H1 (cell line): ENCODE results near the gene JAKMIP2. TPM values are rescaled to one million over a fixed set of nuclear protein-coding genes. Genes with fewer than 3 reads are reported as not detected.

Experiments
- CTCF ChIA-PET: fragments of 300-600 bp; sonication (Branson Sonifier 250); formaldehyde crosslinking; loops from one replicate; lab custom pipeline; 2021; ENCODE audit not compliant: partially characterized antibody; lab: Charles Lee
- POLR2A ChIA-PET: fragments of 300-600 bp; sonication (Branson Sonifier 250); formaldehyde crosslinking; loops from one replicate; lab custom pipeline; 2021; ENCODE audit warnings: inconsistent platforms; ENCODE audit not compliant: partially characterized antibody; lab: Charles Lee
- DNase-seq, 2 experiments: peaks; one replicate each; pipeline versions ENCODE4 v3.0.0 to v3.0.0-alpha.2; 2010 to 2022; ENCODE audit warnings: low spot score in 2 of 2, low read depth in 1 of 2, mixed read lengths in 1 of 2
- FAIRE-seq: peaks from 2 replicates; lab custom pipeline; 2011; peaks lifted over from hg19 to GRCh38; lab: Jason Lieb, UNC
- H2AFZ ChIP-seq: 2 replicates; pipeline ENCODE4 v1.8.1; 2012; ENCODE audit warnings: low read length, inconsistent platforms
- H2AK5ac ChIP-seq: 2 replicates; pipeline ENCODE4 v1.6.1; 2013; ENCODE audit warnings: low read depth, low read length
- H2BK120ac ChIP-seq: replicated peaks from 2 replicates; pipeline ENCODE3; 2013; ENCODE audit warnings: low read depth, low read length, inconsistent platforms
- H2BK12ac ChIP-seq: 2 replicates; pipeline ENCODE4 v1.6.1; 2013; ENCODE audit warnings: low read depth, low read length
- H2BK15ac ChIP-seq: 2 replicates; pipeline ENCODE4 v1.6.1; 2013; ENCODE audit warnings: low read length
- H2BK20ac ChIP-seq: 2 replicates; pipeline ENCODE4 v1.6.1; 2013; ENCODE audit warnings: low read length
- H2BK5ac ChIP-seq: 2 replicates; pipeline ENCODE4 v1.6.1; 2013; ENCODE audit warnings: low read depth, low read length
- H3K14ac ChIP-seq: 2 replicates; pipeline ENCODE4 v1.6.1; 2013; ENCODE audit warnings: inconsistent platforms; ENCODE audit not compliant: insufficient read length
- H3K18ac ChIP-seq: 2 replicates; pipeline ENCODE4 v1.6.1; 2013; ENCODE audit warnings: low read length; ENCODE audit errors: extremely low read depth
- H3K23ac ChIP-seq: 2 replicates; pipeline ENCODE4 v1.6.1; 2013; ENCODE audit warnings: inconsistent platforms; ENCODE audit not compliant: insufficient read length
- H3K23me2 ChIP-seq: 2 replicates; pipeline ENCODE4 v1.6.1; 2013; ENCODE audit warnings: low read depth, low read length
- H3K27ac ChIP-seq: 2 replicates; pipeline ENCODE4 v1.6.1; 2011; ENCODE audit warnings: low read depth, low read length, inconsistent platforms
- H3K27me3 ChIP-seq, 4 experiments: replicated peaks in 1 of 4; 1 replicate in 1 of 4; 2 replicates in 3 of 4; pipeline versions ENCODE4 v1.6.1 to v1.8.1; 2011 to 2013; ENCODE audit warnings: low read length in 3 of 4, mild to moderate bottlenecking in 3 of 4, inconsistent platforms in 2 of 4, mixed read lengths in 2 of 4, moderate library complexity in 1 of 4; ENCODE audit not compliant: control insufficient read depth in 3 of 4, insufficient read depth in 3 of 4; ENCODE audit errors: extremely low read depth in 1 of 4
- H3K36me3 ChIP-seq, 4 experiments: 2 replicates each; pipeline versions ENCODE4 v1.6.1 to v1.8.1; 2011 to 2013; ENCODE audit warnings: mild to moderate bottlenecking in 4 of 4, low read length in 3 of 4, moderate library complexity in 2 of 4, control low read depth in 1 of 4, inconsistent platforms in 1 of 4; ENCODE audit not compliant: insufficient read depth in 4 of 4, control insufficient read depth in 2 of 4
- H3K4ac ChIP-seq: replicated peaks from 2 replicates; pipeline ENCODE3; 2013; ENCODE audit warnings: low read length, low read depth, mixed read lengths, inconsistent platforms; ENCODE audit not compliant: insufficient read length
- H3K4me1 ChIP-seq, 4 experiments: replicated peaks in 1 of 4; 1 replicate in 1 of 4; 2 replicates in 3 of 4; pipeline versions ENCODE4 v1.6.1 to v1.8.1; 2011 to 2013; ENCODE audit warnings: low read length in 3 of 4, inconsistent platforms in 2 of 4, mixed read lengths in 1 of 4; ENCODE audit not compliant: insufficient read depth in 4 of 4, control insufficient read depth in 3 of 4
- H3K4me2 ChIP-seq, 2 experiments: 2 replicates each; pipeline versions ENCODE4 v1.6.1 to v1.8.1; 2011 to 2013; ENCODE audit warnings: low read depth in 2 of 2, low read length in 2 of 2, control low read depth in 1 of 2, inconsistent platforms in 1 of 2, mild to moderate bottlenecking in 1 of 2; ENCODE audit not compliant: insufficient read depth in 1 of 2
- H3K4me3 ChIP-seq, 4 experiments: fragments of 200-600, 300-600 bp in 1 of 4; sonication (generic), shearing (Covaris generic), sonication (Bioruptor Twin) in 1 of 4; 2 replicates each; pipeline versions ENCODE4 v1.5.1 to v1.8.1; 2011 to 2016; ENCODE audit warnings: low read length in 4 of 4, low read depth in 3 of 4, control low read depth in 2 of 4, inconsistent platforms in 2 of 4, mild to moderate bottlenecking in 2 of 4, mixed read lengths in 1 of 4, moderate library complexity in 1 of 4; ENCODE audit not compliant: insufficient read depth in 2 of 4; ENCODE audit errors: extremely low read depth in 1 of 4
- H3K56ac ChIP-seq: replicated peaks from 2 replicates; pipeline ENCODE3; 2013; ENCODE audit warnings: low read depth, mild to moderate bottlenecking, mixed read lengths, low read length, inconsistent platforms; ENCODE audit not compliant: insufficient read length
- H3K79me1 ChIP-seq: 2 replicates; pipeline ENCODE4 v1.6.1; 2013; ENCODE audit warnings: low read depth, low read length, control low read depth
- H3K79me2 ChIP-seq, 2 experiments: 2 replicates each; pipeline versions ENCODE4 v1.6.1 to v1.8.1; 2012 to 2013; ENCODE audit warnings: low read length in 2 of 2, mild to moderate bottlenecking in 2 of 2, inconsistent platforms in 1 of 2; ENCODE audit not compliant: insufficient read depth in 2 of 2, control insufficient read depth in 1 of 2
- H3K9ac ChIP-seq, 4 experiments: replicated peaks in 1 of 4; 1 replicate in 1 of 4; 2 replicates in 3 of 4; pipeline versions ENCODE4 v1.6.1 to v1.8.1; 2011 to 2013; ENCODE audit warnings: low read depth in 3 of 4, low read length in 3 of 4, control low read depth in 2 of 4, mild to moderate bottlenecking in 2 of 4, moderate library complexity in 2 of 4, inconsistent platforms in 1 of 4; ENCODE audit errors: extremely low read depth in 1 of 4
- H3K9me3 ChIP-seq, 2 experiments: 2 replicates each; pipeline versions ENCODE4 v1.6.1 to v1.8.1; 2012 to 2013; ENCODE audit warnings: mild to moderate bottlenecking in 2 of 2, moderate library complexity in 2 of 2, control low read depth in 1 of 2, inconsistent platforms in 1 of 2, low read depth in 1 of 2, low read length in 1 of 2, mixed read lengths in 1 of 2; ENCODE audit not compliant: insufficient read depth in 2 of 2
- H4K20me1 ChIP-seq, 2 experiments: replicated peaks in 1 of 2; 2 replicates each; pipeline versions ENCODE3 to v1.8.1; 2011 to 2013; ENCODE audit warnings: inconsistent platforms in 2 of 2, low read length in 2 of 2, mild to moderate bottlenecking in 1 of 2; ENCODE audit not compliant: insufficient read depth in 2 of 2, control insufficient read depth in 1 of 2
- H4K5ac ChIP-seq: 2 replicates; pipeline ENCODE4 v1.6.1; 2013; ENCODE audit warnings: low read length, low read depth, mixed read lengths, inconsistent platforms; ENCODE audit not compliant: insufficient read length
- H4K8ac ChIP-seq: 2 replicates; pipeline ENCODE4 v1.8.0; 2013; ENCODE audit warnings: mild to moderate bottlenecking, moderate library complexity, low read length, inconsistent platforms; ENCODE audit not compliant: insufficient read depth; ENCODE audit errors: extremely low read depth
- H4K91ac ChIP-seq: replicated peaks from 2 replicates; pipeline ENCODE3; 2013; ENCODE audit warnings: low read length, mixed read lengths, inconsistent platforms; ENCODE audit not compliant: insufficient read length
- ATF2 ChIP-seq: IDR thresholded peaks from 2 replicates; pipeline ENCODE4 v1.6.1; 2012; ENCODE audit warnings: low read length, inconsistent platforms
- CBX8 ChIP-seq: fragments of 300-800, 300-1000 bp; sonication (generic); IDR thresholded peaks from 2 replicates; pipeline ENCODE4 v1.7.1; 2016; ENCODE audit warnings: low read depth, low read length, borderline replicate concordance
- EGR1 ChIP-seq: IDR thresholded peaks from 2 replicates; pipeline ENCODE4 v1.6.1; 2011; ENCODE audit warnings: low read depth, low read length, borderline replicate concordance
- RFX5 ChIP-seq: IDR thresholded peaks from 2 replicates; pipeline ENCODE4 v1.6.1; 2011; ENCODE audit warnings: low read depth, low read length, improper control_type of control experiment, borderline replicate concordance
- RNF2 ChIP-seq: fragments of 200-900, 300-1000 bp; sonication (generic); IDR thresholded peaks from 2 replicates; pipeline ENCODE4 v1.7.1; 2016; ENCODE audit warnings: borderline replicate concordance, low read depth, mild to moderate bottlenecking, antibody characterized with exemption, low read length; ENCODE audit not compliant: poor library complexity, severe bottlenecking; ENCODE audit errors: missing control alignments
- SIRT6 ChIP-seq: IDR thresholded peaks from one replicate; pipeline ENCODE4 v1.7.1; 2012; ENCODE audit warnings: low read length, inconsistent platforms
- WGBS, 2 experiments: shearing (Covaris generic) in 1 of 2; methylation state at CpG; one replicate each; pipeline versions ENCODE4 v1.1.6 to v1.1.7; 2013 to 2015; ENCODE audit warnings: low lambda C conversion rate in 2 of 2, mixed read lengths in 2 of 2, inconsistent platforms in 1 of 2, low coverage in 1 of 2, missing lambda C conversion rate in 1 of 2; ENCODE audit not compliant: insufficient replicate concordance in 2 of 2, insufficient coverage in 1 of 2, insufficient read length in 1 of 2; ENCODE audit errors: extremely low coverage in 1 of 2, missing lambda C conversion rate in 1 of 2; 5-methylcytosine and 5-hydroxymethylcytosine counted together
- polyA plus RNA-seq, 7 experiments: library from polyadenylated mRNA; depleted of rRNA in 3 of 7; stranded (reverse) in 5 of 7; unstranded in 2 of 7; fragments of >200 nt in 5 of 7; fragments of 200-250 nt in 2 of 7; gene quantifications; 1 replicate in 5 of 7; 2 replicates in 1 of 7; 4 replicates in 1 of 7; pipeline versions ENCODE4 v1.2.1 to v1.2.3, GENCODE V29; 2011 to 2013; ENCODE audit warnings: missing spikeins in 2 of 7, mixed read lengths in 2 of 7
- total RNA-seq: library from RNA; stranded (reverse); fragmentation: NEBNext Ultra II Directional; extraction: Animal tissue kit (Norgen Biotek cat#: 25700); gene quantifications from 2 replicates; pipeline ENCODE4 v1.2.1, GENCODE V29; 2021

The JAKMIP2 gene
- total and polyA plus RNA-seq, 2 of the 8 experiments (the other 6 are each of a cell fraction or from before 2014, with no cell fraction given): 2.4 to 13.6 TPM

- no peak overlapping the region for H4K91ac ChIP-seq
- no peak overlapping the region for H2AFZ ChIP-seq
- no peak overlapping the region for H3K27ac ChIP-seq
- H3K23me2 ChIP-seq: peaks cover 5% of the 10 kb centered on the region; the same call in 1 of the 2 replicates
- no peak overlapping the region for H2BK15ac ChIP-seq
- no peak overlapping the region for H3K56ac ChIP-seq
- H3K23ac ChIP-seq: no peak overlapping the region
- no peak overlapping the region for H4K8ac ChIP-seq
- WGBS, 2 experiments: 67% methylated on average over 1 of the region's 1 CpG; no CpG with 5 or more reads in 1 of the 2 experiments
- peaks cover 0 to 8% (median 0%) of the 10 kb centered on the region in 4 experiments; a peak in 2 of 8 replicates for H3K36me3 ChIP-seq
- peaks cover 0 to 2% (median 0%) of the 10 kb centered on the region in 4 experiments; a peak in 1 of 7 replicates for H3K27me3 ChIP-seq
- no peak overlapping the region for H2BK12ac ChIP-seq
- CTCF ChIA-PET: interaction anchor here (2.5 kb wide), 1 partner anchor 43 kb away, joined by 6 read pairs; no protein-coding TSS in a partner anchor
- H3K79me2 ChIP-seq: peaks cover 0 to 68% of the 10 kb centered on the region in 2 experiments; a peak in 3 of 4 replicates
- DNase-seq: no peak
- no peaks in the 10 kb centered on the region for H3K79me1 ChIP-seq
- no peaks in the 10 kb centered on the region for H4K20me1 ChIP-seq
- no peak for FAIRE-seq
- no peak overlapping the region for H4K5ac ChIP-seq
- H3K4me1 ChIP-seq: peaks cover 0 to 7% (median 3%) of the 10 kb centered on the region in 4 experiments; a peak in 2 of 7 replicates
- no peak overlapping the region for H3K18ac ChIP-seq
- no peak for TF ChIP-seq RNF2
- no peak for TF ChIP-seq SIRT6
- TF ChIP-seq RFX5: no peak
- no peak for TF ChIP-seq CBX8
- no peak for TF ChIP-seq EGR1
- no peak for TF ChIP-seq ATF2
- TF ChIP-seq, all 59 proteins: peak for 0
- no peak overlapping the region for H3K14ac ChIP-seq
- peak overlapping the region in 1 of 4 experiments; percentile 85; a peak in 2 of 8 replicates for H3K4me3 ChIP-seq
- H2BK120ac ChIP-seq: no peak overlapping the region
- POLR2A ChIA-PET: interaction anchor here (1.1 to 1.4 kb wide), 2 partner anchors 30 to 33 kb away, joined by 3 to 4 read pairs; no protein-coding TSS in a partner anchor
- H2BK5ac ChIP-seq: no peak overlapping the region
- no peak overlapping the region for H3K4ac ChIP-seq
- peak overlapping the region; percentile 76 to 94; a peak in 1 of 4 replicates for H3K4me2 ChIP-seq
- peak overlapping the region in 1 of 4 experiments; percentile 34; a peak in 1 of 7 replicates for H3K9ac ChIP-seq
- no peak overlapping the region for H2AK5ac ChIP-seq
- H2BK20ac ChIP-seq: no peak overlapping the region
- peaks cover 2 to 6% of the 10 kb centered on the region in 2 experiments; a peak in 2 of 4 replicates for H3K9me3 ChIP-seq
These were observed 2.8 kb downstream of the JAKMIP2 start for GRCh38 chr5:147779694-147780093.
